B cell (primary cell): ENCODE measurements around the gene TMEM182.

Experiments
- CTCF ChIP-seq: fragments of 200-600 bp; IDR thresholded peaks from one replicate; pipeline ENCODE4 v1.8.0; 2022; ENCODE audit warnings: antibody characterized with exemption, mild to moderate bottlenecking
- EZH2 ChIP-seq: IDR thresholded peaks from 2 replicates; pipeline ENCODE4 v1.6.1; 2012; ENCODE audit warnings: borderline replicate concordance, low read depth, mild to moderate bottlenecking, moderate library complexity, low read length; ENCODE audit not compliant: insufficient read depth, poor library complexity, severe bottlenecking

- TF ChIP-seq CTCF: no peak
- no peak for TF ChIP-seq EZH2
These were observed 82.1 kb downstream of the TMEM182 start for GRCh38 chr2:102843764-102844443.
